Measurements from ENCODE around the gene SMYD4.
"Not testable (repeated sequence)": the region's sequence is repeated elsewhere in the genome, so short reads cannot be mapped to it uniquely, and the experiment has no call there.

Gene SMYD4

GRCh38 chr17:1779571-1780131, 50.1 kb downstream of the SMYD4 start:
- DNase-seq = no peak

- no peak for DNase-seq
These were observed 52.8 kb downstream of the SMYD4 start for GRCh38 chr17:1776857-1777256.

GRCh38 chr17:1776328-1776727, 53.4 kb downstream of the SMYD4 start:
- no peak for DNase-seq

GRCh38 chr17:1774390-1775176, 55.1 kb downstream of the SMYD4 start:
- no peak for DNase-seq

DNA sequence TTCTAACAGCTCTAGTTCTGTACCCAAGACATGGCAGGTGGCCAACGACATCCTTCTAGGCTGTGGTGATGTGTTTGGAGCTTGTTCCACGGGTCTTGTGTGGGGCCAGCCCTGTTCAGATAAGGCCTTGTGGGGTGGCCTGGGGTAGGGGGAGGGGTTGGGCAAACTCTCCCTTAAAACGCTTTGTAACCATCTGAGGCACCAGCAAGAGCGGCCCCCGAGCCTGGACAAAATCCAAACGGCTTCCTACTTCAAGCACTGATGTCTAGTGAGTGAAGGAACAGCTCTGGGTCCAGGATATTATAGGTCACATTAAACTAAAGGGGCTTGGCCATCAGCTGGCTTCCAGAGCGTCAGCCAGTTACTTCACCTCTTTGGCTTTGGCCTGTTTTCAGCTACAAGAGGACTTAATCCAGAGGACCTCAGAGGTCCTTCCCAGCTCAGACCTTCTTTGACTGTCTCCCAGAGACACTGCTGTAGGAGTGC, 56.0 kb downstream of the SMYD4 start:
- no peak for DNase-seq

GRCh38 chr17:1773000-1773695, 56.6 kb downstream of the SMYD4 start:
- DNase-seq = not testable (repeated sequence)

GRCh38 chr17:1769822-1770477, 59.8 kb downstream of the SMYD4 start:
- DNase-seq = peak; percentile 19

DNA sequence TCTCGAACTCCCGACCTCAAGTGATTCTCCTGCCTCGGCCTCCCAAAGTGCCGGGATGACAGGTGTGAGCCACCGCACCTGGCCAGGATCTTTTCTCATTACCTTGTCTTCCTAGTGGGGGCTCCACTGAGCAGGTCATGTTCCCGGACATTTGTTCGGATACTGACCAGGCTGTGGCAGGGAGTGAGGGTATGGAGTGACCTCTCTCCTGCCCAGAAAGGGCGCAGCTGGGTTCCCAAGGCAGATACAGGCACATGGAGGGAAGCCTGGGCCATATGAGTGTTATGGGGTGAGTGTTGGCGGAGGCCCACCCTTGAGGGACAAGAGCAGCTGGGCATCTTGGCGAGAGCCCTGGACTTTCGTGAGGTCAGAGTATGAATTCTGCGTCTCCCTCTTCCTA, 62.3 kb downstream of the SMYD4 start:
- no peak for DNase-seq

DNA sequence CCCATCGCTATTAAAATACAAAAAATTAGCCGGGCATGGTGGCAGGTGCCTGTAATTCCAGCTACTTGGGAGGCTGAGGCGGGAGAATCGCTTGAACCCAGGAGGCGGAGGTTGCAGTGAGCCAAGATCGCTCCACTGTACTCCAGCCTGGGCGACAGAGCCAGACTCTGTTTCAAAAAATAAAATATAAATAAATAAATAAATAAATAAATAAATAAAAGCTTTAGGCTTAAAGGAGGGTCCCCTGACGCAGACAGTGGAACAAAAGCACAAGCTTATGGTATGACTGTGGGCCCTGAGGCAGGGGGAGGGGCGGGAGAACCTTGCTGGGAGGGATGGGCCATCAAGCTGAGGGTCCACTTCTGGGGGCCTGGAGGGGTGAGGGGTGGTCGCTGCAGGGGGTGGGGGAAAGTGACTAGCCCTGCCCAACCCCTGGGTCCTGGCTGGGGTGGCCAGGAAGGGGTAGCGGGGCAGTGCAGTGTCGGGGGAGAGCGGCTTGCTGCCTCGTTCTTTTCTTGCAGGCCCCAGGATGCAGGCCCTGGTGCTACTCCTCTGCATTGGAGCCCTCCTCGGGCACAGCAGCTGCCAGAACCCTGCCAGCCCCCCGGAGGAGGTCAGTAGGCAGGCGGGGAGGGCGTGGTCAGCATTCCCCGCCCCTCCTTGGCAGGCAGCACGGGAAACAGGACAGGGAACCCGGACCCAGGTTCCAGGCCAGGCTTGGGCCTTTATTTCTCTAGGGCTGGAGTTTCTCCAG, 63.1 kb downstream of the SMYD4 start:
- DNase-seq = no peak

DNA sequence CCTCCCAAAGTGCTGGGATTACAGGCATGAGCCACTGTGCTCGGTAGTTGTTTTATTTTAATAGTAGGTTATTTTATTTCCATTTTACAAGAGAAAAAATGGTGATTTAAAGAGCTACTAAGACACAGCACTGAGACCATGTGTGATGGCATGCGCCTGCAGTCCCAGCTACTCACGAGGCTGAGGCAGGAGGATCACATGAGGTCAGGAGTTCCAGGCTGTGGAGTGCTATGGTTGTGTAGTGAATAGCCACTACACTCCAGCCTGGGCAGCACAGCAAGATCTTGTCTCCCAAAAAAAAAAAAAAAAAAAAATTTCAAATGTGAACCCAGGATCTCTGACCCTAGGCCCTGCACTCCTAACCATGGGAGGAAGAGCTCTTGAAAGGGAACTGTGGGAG, 64.1 kb downstream of the SMYD4 start:
- DNase-seq = no peak

GRCh38 chr17:1764705-1765104, 65.0 kb downstream of the SMYD4 start:
- not testable (repeated sequence) for DNase-seq

DNA sequence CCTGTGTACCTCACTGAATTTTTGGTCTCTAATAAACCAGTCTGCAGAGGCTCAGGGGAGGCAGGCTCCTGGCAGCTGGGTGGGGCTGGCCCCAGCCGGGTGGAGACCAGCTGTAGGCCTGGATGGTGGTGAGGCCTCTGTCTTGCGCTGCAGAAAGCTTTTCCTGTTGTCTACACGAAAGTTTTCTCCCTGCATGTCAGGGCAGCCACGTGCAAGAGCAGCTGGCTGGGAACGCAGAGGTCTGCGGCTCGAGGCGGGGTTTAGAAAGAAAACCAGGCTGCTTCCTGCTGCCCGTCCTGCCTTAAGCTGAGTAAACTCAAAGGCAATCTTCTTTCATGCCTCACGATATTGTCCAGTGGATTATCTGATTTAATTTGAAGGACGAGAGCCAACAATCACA, 65.4 kb downstream of the SMYD4 start:
- peak; percentile 47 for DNase-seq

- DNase-seq = no peak
These were observed 66.5 kb downstream of the SMYD4 start for GRCh38 chr17:1762901-1763898.

- DNase-seq = no peak
These were observed 67.3 kb downstream of the SMYD4 start for GRCh38 chr17:1762233-1762900.

DNA sequence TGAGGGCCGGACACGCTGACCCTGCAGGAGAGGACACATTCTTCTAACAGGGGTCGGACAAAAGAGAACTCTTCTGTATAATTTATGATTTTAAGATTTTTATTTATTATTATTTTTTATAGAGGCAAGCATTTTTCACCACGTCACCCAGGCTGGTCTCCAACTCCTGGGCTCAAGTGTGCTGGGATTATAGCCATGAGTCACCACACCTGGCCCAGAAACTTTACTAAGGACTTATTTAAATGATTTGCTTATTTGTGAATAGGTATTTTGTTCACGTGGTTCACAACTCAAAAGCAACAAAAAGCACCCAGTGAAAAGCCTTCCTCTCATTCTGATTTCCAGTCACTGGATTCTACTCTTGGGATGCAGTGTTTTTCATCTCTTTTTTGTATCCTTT, 70.2 kb downstream of the SMYD4 start:
- DNase-seq = no peak

GRCh38 chr17:1758807-1759206, 70.9 kb downstream of the SMYD4 start:
- DNase-seq = no peak

- no peak for DNase-seq
These were observed 73.9 kb downstream of the SMYD4 start for GRCh38 chr17:1755827-1756262.

DNA sequence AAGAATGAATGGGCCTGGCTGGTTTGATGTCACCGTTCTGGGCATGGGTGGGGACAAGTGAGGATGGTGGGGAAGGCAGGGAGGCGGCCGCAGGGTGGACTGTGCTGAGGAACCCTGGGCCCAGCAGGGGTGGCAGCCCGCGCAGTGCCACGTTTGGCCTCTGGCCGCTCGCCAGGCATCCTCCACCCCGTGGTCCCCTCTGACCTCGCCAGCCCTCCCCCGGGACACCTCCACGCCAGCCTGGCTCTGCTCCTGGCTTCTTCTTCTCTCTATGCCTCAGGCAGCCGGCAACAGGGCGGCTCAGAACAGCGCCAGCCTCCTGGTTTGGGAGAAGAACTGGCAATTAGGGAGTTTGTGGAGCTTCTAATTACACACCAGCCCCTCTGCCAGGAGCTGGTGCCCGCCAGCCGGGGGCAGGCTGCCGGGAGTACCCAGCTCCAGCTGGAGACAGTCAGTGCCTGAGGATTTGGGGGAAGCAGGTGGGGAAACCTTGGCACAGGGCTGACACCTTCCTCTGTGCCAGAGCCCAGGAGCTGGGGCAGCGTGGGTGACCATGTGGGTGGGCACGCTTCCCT, 74.4 kb downstream of the SMYD4 start:
- DNase-seq = no peak

DNA sequence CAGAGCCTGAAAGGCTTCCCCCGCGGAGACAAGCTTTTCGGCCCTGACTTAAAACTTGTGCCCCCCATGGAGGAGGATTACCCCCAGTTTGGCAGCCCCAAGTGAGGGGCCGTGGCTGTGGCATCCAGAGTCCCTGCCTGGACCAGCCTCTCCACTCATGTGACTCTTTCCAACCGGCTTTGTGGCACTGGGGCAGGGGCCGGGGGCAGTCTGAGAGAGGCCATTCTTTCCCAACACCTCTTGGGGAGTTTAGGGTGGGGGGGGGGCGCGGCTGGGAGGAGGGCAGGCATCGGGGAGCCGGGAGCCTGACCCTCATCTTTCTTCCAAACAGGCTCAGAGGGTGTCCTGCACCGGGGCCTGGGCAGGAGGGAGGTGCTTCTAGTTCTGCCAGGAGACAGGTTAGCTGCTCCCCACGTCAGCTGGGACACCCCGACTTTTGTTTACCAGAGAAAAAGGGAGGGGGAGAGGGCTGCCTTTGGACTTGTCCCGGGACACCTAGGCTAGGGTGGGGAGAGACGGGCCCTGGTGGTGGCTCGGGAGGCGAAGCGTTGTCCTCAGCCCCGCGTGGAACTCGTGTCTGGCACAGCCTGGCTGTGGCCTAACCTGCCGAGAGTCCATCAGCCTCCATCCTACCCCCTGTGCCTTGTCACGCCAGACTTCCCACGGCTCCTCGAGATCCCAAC, 75.1 kb downstream of the SMYD4 start:
- no peak for DNase-seq

Data from activated CD4-positive, alpha-beta T cell treated with anti-CD3 and anti-CD28 coated beads for 48 hours (primary cell).